Measurements from ENCODE around the gene GRIP1. TPM values are rescaled to one million over a fixed set of nuclear protein-coding genes. Genes with fewer than 3 reads are reported as not detected.

The GRIP1 gene
- total and polyA plus RNA-seq, 10 of the 15 experiments (the other 5 are each of a cell fraction or from before 2014, with no cell fraction given) = 0.05 to 0.85 (median 0.50) TPM; not detected in 7

- TF ChIP-seq CUX1 (IDR thresholded peaks at IDR 0.05; ENCODE audit: insufficient replicate concordance, low read depth, low read length) (no peak), ZNF384 (IDR thresholded peaks at IDR 0.05; ENCODE audit: borderline replicate concordance, low read depth, low read length) (no peak), EGR1 (IDR thresholded peaks at IDR 0.05; ENCODE audit: borderline replicate concordance in 1 of 2, low read depth in 2 of 2, low read length in 2 of 2) (0 out of 3 replicates have a peak, but pooled peaks of 1 of the 2 experiments have one; percentile 18), ZNF207 (IDR thresholded peaks at IDR 0.05; ENCODE audit: borderline replicate concordance) (no peak), NFYB (IDR thresholded peaks at IDR 0.05; ENCODE audit: insufficient read depth, low read depth, low read length) (no peak), FOXK2 (IDR thresholded peaks at IDR 0.05) (no peak), IKZF1 (conservative IDR thresholded peaks at IDR 0.05) (no peak), POLR2AphosphoS2 (IDR thresholded peaks at IDR 0.05; ENCODE audit: low read depth, low read length) (no peak), ATF3 (IDR thresholded peaks at IDR 0.05; ENCODE audit: borderline replicate concordance, extremely low read depth, low read depth, low read length) (no peak), SUZ12 (IDR thresholded peaks at IDR 0.05; ENCODE audit: unreplicated experiment) (no peak), MEF2A (IDR thresholded peaks at IDR 0.05; ENCODE audit: insufficient read depth, low read depth, low read length) (0 out of 2 replicates have a peak, but pooled peaks have one; percentile 6), IRF3 (IDR thresholded peaks at IDR 0.05) (no peak), MYC (IDR thresholded peaks at IDR 0.05; ENCODE audit: insufficient read depth, insufficient read length, insufficient replicate concordance, low read length, severe bottlenecking) (no peak), ZNF274 (IDR thresholded peaks at IDR 0.05; ENCODE audit: insufficient read depth, insufficient read length) (no peak), STAT3 (IDR thresholded peaks at IDR 0.05; ENCODE audit: low read depth, low read length) (no peak), HDGF (IDR thresholded peaks at IDR 0.05) (no peak), ZBTB33 (IDR thresholded peaks at IDR 0.05) (no peak), ESRRA (IDR thresholded peaks at IDR 0.05; ENCODE audit: low read length) (no peak), HDAC2 (IDR thresholded peaks at IDR 0.05) (no peak)
Measured at GRCh38 chr12:66500841-66501240, 178.0 kb downstream of the GRIP1 start (continued).

Measured in GM12878 (cell line).